ENCODE measurements around the gene CCND1. TPM values are rescaled to one million over a fixed set of nuclear protein-coding genes. Genes with fewer than 3 reads are reported as not detected.

CCND1 gene
- total RNA-seq, 1 donor: 770 TPM

- TF ChIP-seq CTCF (IDR thresholded peaks at IDR 0.05; ENCODE audit: insufficient read depth, low read length): peak; percentile 24
- DNase-seq (ENCODE audit: low read depth): peak; percentile 39
- H3K4me3 ChIP-seq (ENCODE audit: low read depth, low read length): no peak overlapping the region
Observed at GRCh38 chr11:69662021-69662698, 21.2 kb downstream of the CCND1 start.

- H3K4me3 ChIP-seq (ENCODE audit: low read depth, low read length): no peak overlapping the region
- DNase-seq (ENCODE audit: low read depth): no peak
- no peak for TF ChIP-seq CTCF (IDR thresholded peaks at IDR 0.05; ENCODE audit: insufficient read depth, low read length)
Observed at GRCh38 chr11:69662806-69663205, 21.9 kb downstream of the CCND1 start.

GRCh38 chr11:69663326-69663725 is 22.4 kb downstream of the CCND1 start:
- no peak for DNase-seq (ENCODE audit: low read depth)
- no peak for TF ChIP-seq CTCF (IDR thresholded peaks at IDR 0.05; ENCODE audit: insufficient read depth, low read length)
- H3K4me3 ChIP-seq (ENCODE audit: low read depth, low read length): no peak overlapping the region

GRCh38 chr11:69664103-69664775 is 23.3 kb downstream of the CCND1 start:
- no peak for DNase-seq (ENCODE audit: low read depth)
- no peak for TF ChIP-seq CTCF (IDR thresholded peaks at IDR 0.05; ENCODE audit: insufficient read depth, low read length)
- H3K4me3 ChIP-seq (ENCODE audit: low read depth, low read length): no peak overlapping the region

- DNase-seq (ENCODE audit: low read depth): no peak
- no peak for TF ChIP-seq CTCF (IDR thresholded peaks at IDR 0.05; ENCODE audit: insufficient read depth, low read length)
Observed at GRCh38 chr11:69664901-69665300, 23.9 kb downstream of the CCND1 start.

GRCh38 chr11:69665669-69666068 is 24.7 kb downstream of the CCND1 start:
- TF ChIP-seq CTCF (IDR thresholded peaks at IDR 0.05; ENCODE audit: insufficient read depth, low read length): no peak
- no peak overlapping the region for H3K4me3 ChIP-seq (ENCODE audit: low read depth, low read length)
- no peak for DNase-seq (ENCODE audit: low read depth)

More at GRCh38 chr11:69664901-69665300, 23.9 kb downstream of the CCND1 start:
- H3K4me3 ChIP-seq (ENCODE audit: low read depth, low read length): no peak overlapping the region
